VCaP (cell line): ENCODE results near the gene MAP3K3.

ENCODE experiments used
- H3K27ac ChIP-seq: fragments of 450-650 bp; 2 replicates; pipeline ENCODE4 v1.5.1; 2017
- CTCF ChIP-seq: fragments of 450-650 bp; conservative IDR thresholded peaks from 2 replicates; pipeline ENCODE4 v1.5.1; 2017; ENCODE audit warnings: mild to moderate bottlenecking, moderate library complexity

MAP3K3 gene

GRCh38 chr17:63672856-63673255, 50.6 kb downstream of the MAP3K3 start:
- H3K27ac ChIP-seq = peak overlapping the region; percentile 97
- TF ChIP-seq CTCF = no peak

- no peak for TF ChIP-seq CTCF
- H3K27ac ChIP-seq = peak overlapping the region; percentile 97
Measured at GRCh38 chr17:63675231-63675606, 53.0 kb downstream of the MAP3K3 start.

GRCh38 chr17:63675607-63676546, 53.7 kb downstream of the MAP3K3 start:
- no peak for TF ChIP-seq CTCF
- H3K27ac ChIP-seq = peak overlapping the region; percentile 97

GRCh38 chr17:63676584-63676983, 54.4 kb downstream of the MAP3K3 start:
- TF ChIP-seq CTCF = no peak
- peak overlapping the region; percentile 97 for H3K27ac ChIP-seq

- H3K27ac ChIP-seq = no peak overlapping the region
- no peak for TF ChIP-seq CTCF
Measured at GRCh38 chr17:63679214-63679613, 57.0 kb downstream of the MAP3K3 start.

GRCh38 chr17:63680700-63681099, 58.5 kb downstream of the MAP3K3 start:
- no peak for TF ChIP-seq CTCF
- H3K27ac ChIP-seq = no peak overlapping the region

- no peak overlapping the region for H3K27ac ChIP-seq
Measured at GRCh38 chr17:63681530-63681929, 59.3 kb downstream of the MAP3K3 start.

More at GRCh38 chr17:63681530-63681929, 59.3 kb downstream of the MAP3K3 start:
- no peak for TF ChIP-seq CTCF
